SK-N-SH (cell line): Measurements from ENCODE around the gene TBC1D12. TPM values are rescaled to one million over a fixed set of nuclear protein-coding genes. Genes with fewer than 3 reads are reported as not detected.

Source experiments
- CTCF ChIA-PET: fragments of 300-600, 350-600 bp; formaldehyde crosslinking; extraction: SDS; loops from one replicate; lab custom pipeline; 2021; lab: Yijun Ruan, JAX
- POLR2A ChIA-PET: fragments of 350-600 bp; sonication (Branson Sonifier 250); formaldehyde crosslinking; extraction: SDS; loops from one replicate; lab custom pipeline; 2020; ENCODE audit warnings: antibody characterized with exemption, inconsistent platforms; lab: Yijun Ruan, JAX
- DNase-seq: peaks from one replicate; pipeline ENCODE4 v3.0.0; 2012
- H2AFZ ChIP-seq: fragments of 200-600 bp; sonication (generic); 2 replicates; pipeline ENCODE4 v1.8.1; 2016; ENCODE audit warnings: antibody characterized with exemption, mild to moderate bottlenecking, low read depth
- H3F3A ChIP-seq: fragments of 200-600 bp; sonication (generic); replicated peaks from 2 replicates; pipeline ENCODE3; 2016; ENCODE audit warnings: antibody characterized with exemption, mild to moderate bottlenecking; ENCODE audit not compliant: insufficient read depth
- H3K27ac ChIP-seq, 2 experiments: fragments of 200-500 bp in 1 of 2; fragments of 200-600 bp in 1 of 2; sonication (Bioruptor generic) in 1 of 2; sonication (generic), shearing (Covaris generic) in 1 of 2; 2 replicates each; pipeline versions ENCODE4 v1.5.1 to v1.6.1; 2014 to 2016; ENCODE audit warnings: low read depth in 2 of 2, inconsistent platforms in 1 of 2, low read length in 1 of 2, mild to moderate bottlenecking in 1 of 2, mixed read lengths in 1 of 2
- H3K27me3 ChIP-seq: fragments of 200-600 bp; sonication (generic), shearing (Covaris generic); 2 replicates; pipeline ENCODE4 v1.6.1; 2016; ENCODE audit warnings: mixed run types; ENCODE audit not compliant: insufficient read depth
- H3K36me3 ChIP-seq, 2 experiments: fragments of 200-500 bp in 1 of 2; fragments of 200-600 bp in 1 of 2; sonication (Bioruptor generic) in 1 of 2; sonication (generic) in 1 of 2; replicated peaks in 1 of 2; 2 replicates each; pipeline versions ENCODE3 to v1.5.1; 2014 to 2016; ENCODE audit warnings: low read length in 1 of 2, mild to moderate bottlenecking in 1 of 2; ENCODE audit not compliant: insufficient read depth in 2 of 2, control insufficient read depth in 1 of 2
- H3K4me1 ChIP-seq, 2 experiments: fragments of 200-500 bp in 1 of 2; fragments of 200-600 bp in 1 of 2; sonication (Bioruptor generic) in 1 of 2; sonication (generic), shearing (Covaris generic) in 1 of 2; 2 replicates each; pipeline versions ENCODE4 v1.5.1 to v1.6.1; 2014 to 2016; ENCODE audit warnings: low read depth in 1 of 2, low read length in 1 of 2, mixed run types in 1 of 2; ENCODE audit not compliant: insufficient read depth in 2 of 2, control insufficient read depth in 1 of 2
- H3K4me2 ChIP-seq: fragments of 200-600 bp; sonication (generic), shearing (Covaris generic); 2 replicates; pipeline ENCODE4 v1.6.1; 2017; ENCODE audit warnings: mixed run types
- H3K4me3 ChIP-seq, 2 experiments: fragments of 200-500 bp in 1 of 2; fragments of 200-600 bp in 1 of 2; sonication (Bioruptor generic) in 1 of 2; sonication (generic), shearing (Covaris generic) in 1 of 2; 2 replicates each; pipeline versions ENCODE4 v1.5.1 to v1.8.1; 2014 to 2016; ENCODE audit warnings: low read depth in 2 of 2, inconsistent platforms in 1 of 2, low read length in 1 of 2, mild to moderate bottlenecking in 1 of 2, mixed read lengths in 1 of 2, moderate library complexity in 1 of 2
- H3K79me2 ChIP-seq: fragments of 200-600 bp; sonication (generic); 2 replicates; pipeline ENCODE4 v1.8.1; 2017; ENCODE audit warnings: mild to moderate bottlenecking; ENCODE audit not compliant: insufficient read depth
- H3K9ac ChIP-seq: fragments of 200-600 bp; sonication (generic); 2 replicates; pipeline ENCODE4 v1.6.1; 2017; ENCODE audit warnings: mixed run types
- H3K9me2 ChIP-seq: fragments of 200-600 bp; sonication (generic); 2 replicates; pipeline ENCODE4 v1.6.1; 2017; ENCODE audit warnings: mixed run types
- H3K9me3 ChIP-seq: fragments of 200-600 bp; sonication (generic); 2 replicates; pipeline ENCODE4 v1.6.1; 2017; ENCODE audit warnings: mixed run types, mild to moderate bottlenecking, moderate library complexity
- H4K20me1 ChIP-seq: fragments of 200-600 bp; sonication (generic); 2 replicates; pipeline ENCODE4 v1.6.1; 2017; ENCODE audit warnings: mild to moderate bottlenecking, mixed run types; ENCODE audit not compliant: insufficient read depth
- EP300 ChIP-seq, 2 experiments: IDR thresholded peaks; 2 replicates each; pipeline versions ENCODE4 v1.4.0 to v1.6.1; 2012; ENCODE audit warnings: borderline replicate concordance in 1 of 2, low read depth in 1 of 2, low read length in 1 of 2
- FOSL2 ChIP-seq: IDR thresholded peaks from 2 replicates; pipeline ENCODE4 v1.4.0; 2012; ENCODE audit warnings: low read depth, mild to moderate bottlenecking, moderate library complexity, borderline replicate concordance
- GABPA ChIP-seq: IDR thresholded peaks from 2 replicates; pipeline ENCODE4 v1.4.0; 2012; ENCODE audit warnings: low read depth, mild to moderate bottlenecking
- MXI1 ChIP-seq: IDR thresholded peaks from 2 replicates; pipeline ENCODE4 v1.6.1; 2012; ENCODE audit warnings: mild to moderate bottlenecking, low read depth, low read length, improper control_type of control experiment
- PBX3 ChIP-seq: IDR thresholded peaks from 2 replicates; pipeline ENCODE4; 2012
- POLR2AphosphoS5 ChIP-seq: IDR thresholded peaks from 2 replicates; pipeline ENCODE4 v1.6.1; 2012; ENCODE audit warnings: low read depth, low read length
- TEAD4 ChIP-seq: IDR thresholded peaks from 2 replicates; pipeline ENCODE4 v1.4.0; 2012; ENCODE audit warnings: mild to moderate bottlenecking, borderline replicate concordance; ENCODE audit not compliant: insufficient read depth
- WGBS: methylation state at CpG from one replicate; pipeline ENCODE4 v1.1.6; 2017; ENCODE audit warnings: low lambda C conversion rate; 5-methylcytosine and 5-hydroxymethylcytosine counted together
- polyA plus RNA-seq, 3 experiments: library from polyadenylated mRNA; depleted of rRNA; stranded (reverse); fragments of >200 nt; gene quantifications; 2 replicates each; pipeline ENCODE4 v1.2.3, GENCODE V29; 2012
- TF ChIP-seq, protein P1 (sequence below): fragments of 150-350 bp; IDR thresholded peaks from 2 replicates; pipeline ENCODE4 v1.6.1; 2016; ENCODE audit warnings: mild to moderate bottlenecking, low read depth, low read length

The TBC1D12 gene
- polyA plus RNA-seq, 1 of the 3 experiments (the other 2 are of a cell fraction), result 1.8 TPM

DNA sequence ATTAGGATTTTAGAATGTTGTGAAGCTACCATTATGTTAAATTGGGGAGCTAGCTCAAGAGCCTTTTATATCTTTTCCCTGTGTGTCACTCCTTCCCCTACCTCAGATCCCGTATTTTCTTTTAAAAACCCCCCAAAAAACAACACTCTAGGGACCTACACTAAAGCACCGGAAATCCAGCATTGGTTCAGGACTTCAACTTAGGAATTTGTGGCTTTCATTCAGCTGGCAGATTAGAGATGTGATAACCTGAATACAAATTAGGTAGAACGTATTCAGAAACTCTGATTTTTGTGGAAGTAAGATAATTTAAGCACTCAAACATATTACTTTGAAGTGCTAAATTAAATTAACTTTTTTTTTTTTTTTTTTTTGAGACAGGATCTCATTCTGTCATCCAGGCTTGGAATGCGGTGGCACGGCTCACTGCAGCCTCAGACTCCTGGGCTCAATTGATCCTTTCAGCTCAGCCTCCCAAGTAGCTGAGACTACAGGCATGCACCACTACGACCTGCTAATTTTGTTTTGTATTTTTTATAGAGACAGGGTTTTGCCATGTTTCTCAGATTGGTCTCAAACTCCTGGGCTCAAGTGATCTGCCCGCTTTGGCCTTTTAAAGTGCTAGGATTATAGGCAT lies 6.8 kb downstream of the TBC1D12 start:
- DNase-seq, result no peak
- ChIA-PET CTCF (interaction anchor here (1.2 to 2.0 kb wide), 2 partner anchors 10 to 47 kb away, joined by 3 to 5 read pairs; no protein-coding TSS in a partner anchor), POLR2A (interaction anchor here (0.7 kb wide), 1 partner anchor 355 kb away, joined by 4 read pairs; no protein-coding TSS in a partner anchor)
- TF ChIP-seq, protein P1, sequence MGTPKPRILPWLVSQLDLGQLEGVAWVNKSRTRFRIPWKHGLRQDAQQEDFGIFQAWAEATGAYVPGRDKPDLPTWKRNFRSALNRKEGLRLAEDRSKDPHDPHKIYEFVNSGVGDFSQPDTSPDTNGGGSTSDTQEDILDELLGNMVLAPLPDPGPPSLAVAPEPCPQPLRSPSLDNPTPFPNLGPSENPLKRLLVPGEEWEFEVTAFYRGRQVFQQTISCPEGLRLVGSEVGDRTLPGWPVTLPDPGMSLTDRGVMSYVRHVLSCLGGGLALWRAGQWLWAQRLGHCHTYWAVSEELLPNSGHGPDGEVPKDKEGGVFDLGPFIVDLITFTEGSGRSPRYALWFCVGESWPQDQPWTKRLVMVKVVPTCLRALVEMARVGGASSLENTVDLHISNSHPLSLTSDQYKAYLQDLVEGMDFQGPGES, result no peak
- TF ChIP-seq PBX3 (no peak), POLR2AphosphoS5 (no peak), TEAD4 (no peak), EP300 (IDR thresholded peaks at IDR 0.05; ENCODE audit: borderline replicate concordance in 1 of 2, low read depth in 1 of 2, low read length in 1 of 2) (no peak)
- Histone ChIP-seq H3K36me3 (no peaks in the 10 kb centered on the region), H2AFZ (no peak overlapping the region), H3K9ac (no peak overlapping the region), H3K9me2 (no peaks in the 10 kb centered on the region), H3K4me1 (peaks cover 0 to 9% of the 10 kb centered on the region in 2 experiments; a peak in 2 of 4 replicates), H3K4me2 (no peak overlapping the region), H3K27me3 (no peaks in the 10 kb centered on the region), H3F3A (peaks cover 5% of the 10 kb centered on the region), H3K9me3 (no peaks in the 10 kb centered on the region), H3K4me3 (no peak overlapping the region), H3K79me2 (peaks cover 78% of the 10 kb centered on the region), H4K20me1 (no peaks in the 10 kb centered on the region), H3K27ac (no peak overlapping the region)
- 84% methylated on average over 7 of the region's 7 CpGs for WGBS

DNA sequence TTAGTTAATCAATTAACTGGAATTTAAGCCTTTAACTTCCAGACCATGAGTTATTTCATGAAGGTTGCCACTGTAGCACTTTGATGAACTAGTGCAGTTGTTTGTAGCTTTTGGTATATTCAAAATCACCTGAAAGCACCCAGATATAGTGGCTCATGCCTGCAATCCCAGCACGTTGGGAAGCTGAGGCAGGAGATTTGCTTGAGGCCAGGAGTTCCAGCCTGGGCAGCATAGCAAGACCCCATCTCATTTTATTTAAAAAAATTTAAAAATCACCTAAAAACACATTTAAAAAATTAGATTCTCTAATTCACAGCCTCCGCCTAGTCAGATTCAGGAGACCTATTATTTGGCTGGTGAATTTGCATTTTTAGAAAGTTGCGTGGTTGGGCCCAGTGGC lies 9.0 kb downstream of the TBC1D12 start:
- DNase-seq, result no peak
- peaks cover 70% of the 10 kb centered on the region for H3K79me2 ChIP-seq
- H3K4me3 ChIP-seq, result no peak overlapping the region
- peaks cover 5% of the 10 kb centered on the region for H3F3A ChIP-seq
- no peak overlapping the region for H3K27ac ChIP-seq
- no peaks in the 10 kb centered on the region for H3K27me3 ChIP-seq
- no peak overlapping the region for H3K4me2 ChIP-seq
- H4K20me1 ChIP-seq, result no peaks in the 10 kb centered on the region
- CTCF ChIA-PET, result interaction anchor here (4.4 kb wide), 1 partner anchor 33 kb away, joined by 21 read pairs; no protein-coding TSS in a partner anchor
- no peaks in the 10 kb centered on the region for H3K9me2 ChIP-seq
- no peak for TF ChIP-seq GABPA
- TF ChIP-seq FOSL2, result no peak
- no peak for TF ChIP-seq EP300 (IDR thresholded peaks at IDR 0.05; ENCODE audit: borderline replicate concordance in 1 of 2, low read depth in 1 of 2, low read length in 1 of 2)
- TF ChIP-seq MXI1, result no peak
- TF ChIP-seq, protein P1, result no peak
- POLR2A ChIA-PET, result no interaction called here
- peaks cover 0 to 9% of the 10 kb centered on the region in 2 experiments; a peak in 1 of 4 replicates for H3K4me1 ChIP-seq
- no peaks in the 10 kb centered on the region for H3K36me3 ChIP-seq
- no peak overlapping the region for H3K9ac ChIP-seq
- no peaks in the 10 kb centered on the region for H3K9me3 ChIP-seq
- WGBS, result 92% methylated on average over 3 of the region's 3 CpGs
- no peak overlapping the region for H2AFZ ChIP-seq
